ENCODE results near the gene ARF3. TPM values are rescaled to one million over a fixed set of nuclear protein-coding genes. Genes with fewer than 3 reads are reported as not detected.

The ARF3 gene
- total and polyA plus RNA-seq, 12 donors: 30.3 to 90.8 (median 53.8) TPM

GRCh38 chr12:48938805-48939204 lies 18.5 kb downstream of the ARF3 start:
- Histone ChIP-seq H3K4me3 (no peak overlapping the region), H3K27ac (no peak overlapping the region), H3K9me3 (no peaks in the 10 kb centered on the region), H3K36me3 (peaks cover 0 to 92% (median 17%) of the 10 kb centered on the region in 9 donors), H3K27me3 (no peaks in the 10 kb centered on the region), H3K4me1 (peaks cover 0 to 21% (median 0%) of the 10 kb centered on the region in 9 donors)
- no peak for TF ChIP-seq CTCF (IDR thresholded peaks at IDR 0.05)
- intact Hi-C loops (cut with DNase I): loop anchor here in 4 of 10 donors (5.0 to 10.0 kb wide), 4 partner anchors 46 to 87 kb away; partner anchors contain the start of genes DDX23 (in 2 of the 4) and RND1 (in 1 of the 4)
- DNase-seq (no peak), ATAC-seq (no peak)
- 86 to 89% methylated on average over 7 of the region's 7 CpGs for WGBS, 2 donors

- intact Hi-C loops (cut with DNase I): loop anchor here in 7 of 10 donors (2.0 to 10.0 kb wide), 5 partner anchors 48 to 85 kb away; partner anchors contain the start of genes DDX23 (in 5 of the 7) and RND1 (in 1 of the 7)
- DNase-seq: no peak
- H3K9me3 ChIP-seq: no peaks in the 10 kb centered on the region
- peaks cover 0 to 21% (median 0%) of the 10 kb centered on the region in 9 donors for H3K4me1 ChIP-seq
- no peak overlapping the region for H3K27ac ChIP-seq
- no peak for TF ChIP-seq CTCF (IDR thresholded peaks at IDR 0.05)
- peaks cover 0 to 94% (median 21%) of the 10 kb centered on the region in 9 donors for H3K36me3 ChIP-seq
- WGBS, 2 donors: 87 to 91% methylated on average over 6 of the region's 6 CpGs
- no peak overlapping the region for H3K4me3 ChIP-seq
- H3K27me3 ChIP-seq: no peaks in the 10 kb centered on the region
- no peak for ATAC-seq
Measured at GRCh38 chr12:48937170-48937569, 20.1 kb downstream of the ARF3 start.

- peak; percentile 69 to 70 for DNase-seq
- Histone ChIP-seq H3K4me3 (no peak overlapping the region), H3K9me3 (no peaks in the 10 kb centered on the region), H3K36me3 (peaks cover 0 to 94% (median 21%) of the 10 kb centered on the region in 9 donors), H3K4me1 (peaks cover 0 to 16% (median 0%) of the 10 kb centered on the region in 9 donors), H3K27ac (no peak overlapping the region), H3K27me3 (no peaks in the 10 kb centered on the region)
- peak; percentile 48 to 84 (median 62) for ATAC-seq
- intact Hi-C loops (cut with DNase I): loop anchor here in 8 of 10 donors (1.0 to 10.0 kb wide), 6 partner anchors 48 to 84 kb away; partner anchors contain the start of genes DDX23 (in 5 of the 8) and RND1 (in 1 of the 8)
- peak; percentile 84 to 96 (median 89) for TF ChIP-seq CTCF (IDR thresholded peaks at IDR 0.05)
Measured at GRCh38 chr12:48936379-48936979, 20.8 kb downstream of the ARF3 start.

GRCh38 chr12:48934312-48934706 lies 23.0 kb downstream of the ARF3 start:
- WGBS, 2 donors: 96% methylated on average over 1 of the region's 1 CpG
- Histone ChIP-seq H3K4me1 (no peaks in the 10 kb centered on the region), H3K27ac (peak overlapping the region in 1 of 10 donors; percentile 13), H3K27me3 (no peaks in the 10 kb centered on the region), H3K4me3 (no peak overlapping the region), H3K36me3 (peaks cover 0 to 94% (median 14%) of the 10 kb centered on the region in 9 donors), H3K9me3 (no peaks in the 10 kb centered on the region)
- TF ChIP-seq CTCF (IDR thresholded peaks at IDR 0.05): peak in 4 of 9 donors; percentile 35 to 38 (median 36)
- no peak for ATAC-seq
- no peak for DNase-seq
- intact Hi-C loops (cut with DNase I): loop anchor here in 3 of 10 donors (10.0 kb wide), 3 partner anchors 50 to 80 kb away; partner anchors contain the start of genes DDX23 (in 1 of the 3) and RND1 (in 1 of the 3)

Data from heart right ventricle (tissue), 16 donors.